HepG2 (cell line): ENCODE results near the gene BAZ1B. TPM values are rescaled to one million over a fixed set of nuclear protein-coding genes. Genes with fewer than 3 reads are reported as not detected.

Experiments used
- DNMT1 ChIP-seq: sonication (generic); formaldehyde crosslinking; IDR thresholded peaks from 2 replicates; pipeline ENCODE4 v1.5.1; 2020; ENCODE audit warnings: mild to moderate bottlenecking, missing genetic modification reagents
- ETV6 ChIP-seq: sonication (generic); formaldehyde crosslinking; conservative IDR thresholded peaks from 2 replicates; pipeline ENCODE4 v1.4.0; 2020; ENCODE audit warnings: missing genetic modification reagents
- FOXC1 ChIP-seq: sonication (generic); formaldehyde crosslinking; IDR thresholded peaks from 2 replicates; pipeline ENCODE4 v1.8.0; 2022; ENCODE audit warnings: mild to moderate bottlenecking, missing genetic modification reagents, borderline replicate concordance
- FOXM1 ChIP-seq: sonication (generic); formaldehyde crosslinking; IDR thresholded peaks from 2 replicates; pipeline ENCODE4 v1.5.0; 2020; ENCODE audit warnings: missing genetic modification reagents
- HNRNPL ChIP-seq: fragments of 200-400 bp; formaldehyde crosslinking; IDR thresholded peaks from 2 replicates; pipeline ENCODE4 v1.6.1; 2017; ENCODE audit warnings: mild to moderate bottlenecking, low read depth, low read length
- IRF2 ChIP-seq: IDR thresholded peaks from 2 replicates; pipeline ENCODE4 v1.6.1; 2018; ENCODE audit warnings: missing genetic modification reagents, missing compliant biosample characterization
- KLF11 ChIP-seq: IDR thresholded peaks from 2 replicates; pipeline ENCODE4 v1.6.1; 2016; ENCODE audit warnings: missing compliant biosample characterization
- NBN ChIP-seq: fragments of 450-650 bp; conservative IDR thresholded peaks from 2 replicates; pipeline ENCODE4 v1.6.1; 2017
- RBFOX2 ChIP-seq: fragments of 200-400 bp; formaldehyde crosslinking; IDR thresholded peaks from 2 replicates; pipeline ENCODE4 v1.6.1; 2017; ENCODE audit warnings: low read depth, mild to moderate bottlenecking, low read length
- RNF219 ChIP-seq: sonication (generic); formaldehyde crosslinking; IDR thresholded peaks from 2 replicates; pipeline ENCODE4 v1.5.0; 2020; ENCODE audit warnings: mild to moderate bottlenecking, missing genetic modification reagents
- RORA ChIP-seq: sonication (generic); formaldehyde crosslinking; IDR thresholded peaks from 2 replicates; pipeline ENCODE4 v1.5.0; 2020; ENCODE audit warnings: mild to moderate bottlenecking, missing genetic modification reagents, moderate library complexity
- SIN3A ChIP-seq: IDR thresholded peaks from 2 replicates; pipeline ENCODE4 v1.6.1; 2011; ENCODE audit warnings: low read depth, mild to moderate bottlenecking, control low read depth, low read length, borderline replicate concordance
- SSRP1 ChIP-seq: IDR thresholded peaks from 2 replicates; pipeline ENCODE4 v1.6.1; 2016; ENCODE audit warnings: control low read depth
- TGIF2 ChIP-seq: IDR thresholded peaks from 2 replicates; pipeline ENCODE4 v1.6.1; 2016; ENCODE audit warnings: control low read depth, missing compliant biosample characterization
- ZNF354B ChIP-seq: sonication (generic); formaldehyde crosslinking; IDR thresholded peaks from 2 replicates; pipeline ENCODE4 v1.8.0; 2022; ENCODE audit warnings: mild to moderate bottlenecking, missing genetic modification reagents
- ZNF768 ChIP-seq: sonication (generic); formaldehyde crosslinking; IDR thresholded peaks from 2 replicates; pipeline ENCODE4 v1.4.0; 2020; ENCODE audit warnings: missing genetic modification reagents
- ZNF83 ChIP-seq: sonication (generic); formaldehyde crosslinking; IDR thresholded peaks from 2 replicates; pipeline ENCODE4 v1.4.0; 2020; ENCODE audit warnings: missing genetic modification reagents, mild to moderate bottlenecking, borderline replicate concordance
- ZNF839 ChIP-seq: sonication (generic); formaldehyde crosslinking; IDR thresholded peaks from 2 replicates; pipeline ENCODE4 v1.4.0; 2020; ENCODE audit warnings: missing genetic modification reagents, mild to moderate bottlenecking, borderline replicate concordance
- ZSCAN25 ChIP-seq: sonication (generic); formaldehyde crosslinking; IDR thresholded peaks from 2 replicates; pipeline ENCODE4 v1.8.0; 2022; ENCODE audit warnings: mild to moderate bottlenecking, missing genetic modification reagents
- polyA plus RNA-seq, 8 experiments: library from polyadenylated mRNA; depleted of rRNA in 3 of 8; stranded (reverse) in 7 of 8; unstranded in 1 of 8; fragments of >200 nt; fragmentation: Illumina TruSeq in 4 of 8; extraction: Trizol in 4 of 8; gene quantifications; 2 replicates each; pipeline versions ENCODE4 v1.2.1 to v1.2.3, GENCODE V29; 2011 to 2016; ENCODE audit warnings: low read depth in 4 of 8, missing spikeins in 1 of 8, mixed read lengths in 1 of 8; ENCODE audit not compliant: insufficient read depth in 1 of 8
- total RNA-seq, 5 experiments: library from RNA; depleted of rRNA; stranded (reverse); fragments of >200 nt; fragmentation: Illumina TruSeq; extraction: Trizol; gene quantifications; 2 replicates each; pipeline ENCODE4 v1.2.3, GENCODE V29; 2016; ENCODE audit warnings: low read depth in 1 of 5
- TF ChIP-seq, protein P1 (sequence below): sonication (generic); formaldehyde crosslinking; conservative IDR thresholded peaks from 2 replicates; pipeline ENCODE4 v1.4.0; 2020; ENCODE audit warnings: missing genetic modification reagents
- TF ChIP-seq, protein P2 (sequence below): IDR thresholded peaks from 2 replicates; pipeline ENCODE4 v1.6.1; 2016; ENCODE audit warnings: control low read depth

The BAZ1B gene
- total and polyA plus RNA-seq, 2 of the 13 experiments (the other 11 are each of a cell fraction or from before 2014, with no cell fraction given) = 18.6 to 69.4 TPM

GRCh38 chr7:73557397-73558257, 35.5 kb upstream of the BAZ1B start, which contains the start of gene BCL7B (continued):
- TF ChIP-seq RNF219 (CRISPR knock-in tag) = 0 out of 2 replicates have a peak, but pooled peaks have one; percentile 59
- TF ChIP-seq ZNF83 = no peak
- TF ChIP-seq ZNF768 (CRISPR knock-in tag) = peak; percentile 63
- TF ChIP-seq SSRP1 (CRISPR knock-in tag) = peak; percentile 56; the same call in 1 of the 2 replicates
- TF ChIP-seq ETV6 (CRISPR knock-in tag) = no peak; the same call in 1 of the 2 replicates
- peak; percentile 98 for TF ChIP-seq FOXC1 (CRISPR knock-in tag)
- peak; percentile 83; the same call in 1 of the 2 replicates for TF ChIP-seq ZNF839 (CRISPR knock-in tag)
- TF ChIP-seq TGIF2 = peak; percentile 80; the same call in 1 of the 2 replicates
- TF ChIP-seq RORA (CRISPR knock-in tag) = no peak
- no peak for TF ChIP-seq HNRNPL
- no peak for TF ChIP-seq KLF11 (CRISPR knock-in tag)
- no peak for TF ChIP-seq IRF2 (CRISPR knock-in tag)
- TF ChIP-seq SIN3A = no peak
- TF ChIP-seq RBFOX2 = peak; percentile 86
- TF ChIP-seq ZSCAN25 (CRISPR knock-in tag) = peak; percentile 76; the same call in 1 of the 2 replicates
- no peak for TF ChIP-seq ZNF354B (CRISPR knock-in tag)
- peak; percentile 73; the same call in 1 of the 2 replicates for TF ChIP-seq FOXM1 (CRISPR knock-in tag)
- TF ChIP-seq NBN = no peak
- TF ChIP-seq, protein P1, sequence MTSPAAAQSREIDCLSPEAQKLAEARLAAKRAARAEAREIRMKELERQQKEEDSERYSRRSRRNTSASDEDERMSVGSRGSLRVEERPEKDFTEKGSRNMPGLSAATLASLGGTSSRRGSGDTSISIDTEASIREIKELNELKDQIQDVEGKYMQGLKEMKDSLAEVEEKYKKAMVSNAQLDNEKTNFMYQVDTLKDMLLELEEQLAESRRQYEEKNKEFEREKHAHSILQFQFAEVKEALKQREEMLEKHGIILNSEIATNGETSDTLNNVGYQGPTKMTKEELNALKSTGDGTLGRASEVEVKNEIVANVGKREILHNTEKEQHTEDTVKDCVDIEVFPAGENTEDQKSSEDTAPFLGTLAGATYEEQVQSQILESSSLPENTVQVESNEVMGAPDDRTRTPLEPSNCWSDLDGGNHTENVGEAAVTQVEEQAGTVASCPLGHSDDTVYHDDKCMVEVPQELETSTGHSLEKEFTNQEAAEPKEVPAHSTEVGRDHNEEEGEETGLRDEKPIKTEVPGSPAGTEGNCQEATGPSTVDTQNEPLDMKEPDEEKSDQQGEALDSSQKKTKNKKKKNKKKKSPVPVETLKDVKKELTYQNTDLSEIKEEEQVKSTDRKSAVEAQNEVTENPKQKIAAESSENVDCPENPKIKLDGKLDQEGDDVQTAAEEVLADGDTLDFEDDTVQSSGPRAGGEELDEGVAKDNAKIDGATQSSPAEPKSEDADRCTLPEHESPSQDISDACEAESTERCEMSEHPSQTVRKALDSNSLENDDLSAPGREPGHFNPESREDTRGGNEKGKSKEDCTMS (CRISPR knock-in tag) = 0 out of 2 replicates have a peak, but pooled peaks have one; percentile 16
- TF ChIP-seq, protein P2, sequence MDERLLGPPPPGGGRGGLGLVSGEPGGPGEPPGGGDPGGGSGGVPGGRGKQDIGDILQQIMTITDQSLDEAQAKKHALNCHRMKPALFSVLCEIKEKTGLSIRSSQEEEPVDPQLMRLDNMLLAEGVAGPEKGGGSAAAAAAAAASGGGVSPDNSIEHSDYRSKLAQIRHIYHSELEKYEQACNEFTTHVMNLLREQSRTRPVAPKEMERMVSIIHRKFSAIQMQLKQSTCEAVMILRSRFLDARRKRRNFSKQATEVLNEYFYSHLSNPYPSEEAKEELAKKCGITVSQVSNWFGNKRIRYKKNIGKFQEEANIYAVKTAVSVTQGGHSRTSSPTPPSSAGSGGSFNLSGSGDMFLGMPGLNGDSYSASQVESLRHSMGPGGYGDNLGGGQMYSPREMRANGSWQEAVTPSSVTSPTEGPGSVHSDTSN (CRISPR knock-in tag) = no peak
- TF ChIP-seq DNMT1 = peak; percentile 86; the same call in 1 of the 2 replicates
